ENCODE data around the gene TMC1.

TMC1 gene

DNA sequence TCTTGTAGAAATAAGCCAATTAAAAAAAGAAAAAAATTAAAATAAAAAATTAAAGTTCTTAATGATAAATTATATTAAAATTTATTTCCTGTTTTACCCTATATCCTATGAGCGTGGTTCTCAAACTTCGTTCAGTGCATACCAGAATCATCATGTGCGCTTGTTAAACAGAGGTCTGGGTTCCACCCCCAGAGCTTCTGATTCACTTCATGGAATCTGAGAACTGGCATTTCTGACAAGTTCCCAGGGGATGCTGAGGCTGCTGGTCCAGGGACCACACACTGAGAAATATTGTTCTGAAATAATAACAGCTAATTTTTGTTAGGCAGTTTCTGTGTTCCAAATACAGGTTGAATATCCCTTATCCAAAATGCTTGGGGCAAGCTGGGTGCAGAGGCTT is 79.3 kb downstream of the TMC1 start:
- no peak for DNase-seq (ENCODE audit: low read depth in 1 of 2, low spot score in 1 of 2)

DNA sequence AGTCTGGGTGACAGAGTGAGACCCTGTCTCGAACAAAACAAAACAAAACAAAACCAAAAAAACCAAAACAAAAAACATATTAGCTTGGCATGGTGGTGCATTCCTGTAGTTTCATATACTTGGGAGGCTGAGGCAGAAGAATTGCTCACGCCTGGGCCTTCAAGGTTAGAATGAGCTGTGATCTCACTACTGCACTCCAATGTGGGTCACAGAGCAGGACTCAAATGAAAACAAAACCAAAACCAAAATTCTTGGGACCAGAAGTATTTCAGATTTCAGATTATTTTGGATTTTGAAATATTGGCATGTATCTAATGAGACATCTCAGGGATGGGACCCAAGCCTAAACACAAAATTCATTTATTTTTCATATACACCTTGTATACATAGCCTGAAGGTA is 80.2 kb downstream of the TMC1 start:
- no peak for DNase-seq (ENCODE audit: low read depth in 1 of 2, low spot score in 1 of 2)

DNA sequence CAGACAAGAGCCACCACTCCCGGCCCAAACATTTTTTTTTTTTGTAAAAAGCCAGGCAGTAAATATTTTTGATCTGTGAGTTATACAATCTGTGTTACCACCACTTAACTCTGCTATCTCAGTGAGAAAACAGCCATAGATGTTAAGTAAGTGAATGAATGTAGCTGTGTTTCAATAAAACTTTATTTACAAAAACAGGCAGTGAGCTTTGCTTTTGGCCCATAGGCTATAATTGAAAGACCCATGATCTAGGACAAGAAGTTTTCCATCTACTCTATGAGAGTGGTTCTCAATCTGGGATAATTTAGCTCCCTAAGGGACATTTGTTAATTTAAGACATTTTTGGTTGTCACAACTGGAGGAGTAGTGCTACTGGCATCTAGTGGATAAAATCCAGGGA is 91.0 kb downstream of the TMC1 start:
- no peak for DNase-seq (ENCODE audit: low read depth in 1 of 2, low spot score in 1 of 2)

DNA sequence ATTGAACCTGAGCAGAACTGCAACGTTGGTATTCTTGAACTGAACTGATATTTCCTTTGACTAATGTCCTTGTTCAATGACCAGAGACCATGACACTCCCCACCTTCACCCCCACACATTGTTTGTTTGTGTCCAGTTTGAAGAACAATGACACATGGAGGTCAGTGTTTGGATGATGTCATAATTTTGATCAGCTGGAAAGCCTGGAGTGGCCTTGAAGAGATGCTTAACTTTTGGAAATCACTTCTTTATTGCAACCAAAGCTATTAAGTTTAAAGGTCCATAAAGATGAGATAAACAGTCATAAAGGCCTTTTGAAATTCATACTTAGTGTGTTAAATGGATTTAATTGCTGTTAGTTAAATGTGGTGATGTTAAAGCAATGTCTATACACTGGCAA is 92.7 kb downstream of the TMC1 start:
- DNase-seq (ENCODE audit: low read depth in 1 of 2, low spot score in 1 of 2) = no peak

DNA sequence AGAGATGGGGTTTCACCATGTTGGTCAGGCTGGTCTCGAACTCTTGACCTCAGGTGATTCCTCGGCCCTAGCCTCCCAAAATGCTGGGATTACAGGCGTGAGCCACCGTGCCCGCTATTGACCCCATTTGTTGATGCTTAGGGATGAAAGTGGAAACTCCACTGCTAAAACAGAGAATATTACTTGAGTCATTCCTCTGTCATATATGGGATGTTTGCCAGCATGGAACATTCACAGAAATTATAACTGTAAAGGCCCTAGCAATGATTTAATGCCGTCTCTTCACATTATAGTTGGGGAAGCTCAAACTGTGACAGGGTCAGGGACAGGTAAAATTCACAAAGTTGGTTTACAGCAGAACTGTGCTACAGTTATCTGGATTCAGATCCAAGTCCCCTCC is 94.5 kb downstream of the TMC1 start:
- DNase-seq (ENCODE audit: low read depth in 1 of 2, low spot score in 1 of 2) = no peak

DNA sequence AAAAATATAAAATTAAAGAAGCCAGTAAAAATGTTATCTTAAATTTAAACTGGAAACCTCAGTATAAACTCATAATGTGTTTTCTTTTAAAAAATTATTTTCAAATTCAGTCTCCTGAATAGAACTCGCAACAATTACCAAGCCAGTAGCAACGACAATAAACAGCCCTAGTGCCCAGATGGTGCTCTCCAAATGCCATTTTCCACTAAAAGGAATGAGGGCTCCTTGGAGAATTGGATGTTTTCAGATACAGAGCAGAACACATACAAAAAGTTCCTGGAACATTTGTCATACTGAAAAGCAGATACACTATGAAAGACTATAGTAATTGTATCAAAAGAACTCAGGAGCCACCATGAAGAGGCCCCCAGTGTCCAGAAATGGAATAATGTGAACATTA is 97.4 kb downstream of the TMC1 start:
- DNase-seq (ENCODE audit: low read depth in 1 of 2, low spot score in 1 of 2) = no peak

DNA sequence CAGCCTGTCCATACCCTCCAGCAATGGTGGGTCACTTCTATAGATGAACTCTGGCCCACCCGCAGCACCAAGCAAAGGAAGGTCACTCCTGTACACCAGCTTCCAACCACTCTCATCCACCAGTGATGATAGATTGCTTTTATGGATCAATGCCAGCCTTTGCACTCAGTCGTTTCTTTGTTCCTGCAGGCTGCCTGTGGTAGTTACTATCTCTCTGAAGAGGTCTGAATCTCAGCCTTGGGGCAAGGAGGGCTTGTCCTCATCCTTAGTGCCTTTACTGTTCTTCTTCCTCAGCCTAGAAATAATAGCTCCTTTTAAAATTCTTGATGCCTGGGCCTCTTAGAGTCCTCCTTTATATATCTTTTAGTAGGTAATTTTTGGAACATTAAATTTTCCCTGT is 100.8 kb downstream of the TMC1 start:
- no peak for DNase-seq (ENCODE audit: low read depth in 1 of 2, low spot score in 1 of 2)

DNA sequence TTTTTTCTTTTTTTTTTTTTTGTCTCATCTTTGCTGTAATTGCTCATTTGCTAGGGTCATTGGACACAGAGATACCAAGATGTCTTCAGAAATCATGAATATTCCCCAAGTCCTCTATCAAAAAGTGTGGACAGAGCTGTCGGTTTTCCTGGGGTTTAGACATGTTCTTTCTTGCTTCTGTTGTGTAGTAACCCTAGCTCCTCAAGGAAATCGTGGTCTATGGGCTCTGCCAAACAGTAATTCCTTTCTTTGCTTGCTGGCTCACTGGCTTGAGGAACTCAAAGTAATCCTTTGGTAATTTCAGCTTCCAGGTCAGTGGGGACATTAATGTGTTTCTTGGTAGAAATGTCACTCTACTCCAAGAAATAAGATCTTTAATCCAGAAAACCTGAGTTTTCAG is 101.7 kb downstream of the TMC1 start:
- DNase-seq (ENCODE audit: low read depth in 1 of 2, low spot score in 1 of 2) = no peak

DNA sequence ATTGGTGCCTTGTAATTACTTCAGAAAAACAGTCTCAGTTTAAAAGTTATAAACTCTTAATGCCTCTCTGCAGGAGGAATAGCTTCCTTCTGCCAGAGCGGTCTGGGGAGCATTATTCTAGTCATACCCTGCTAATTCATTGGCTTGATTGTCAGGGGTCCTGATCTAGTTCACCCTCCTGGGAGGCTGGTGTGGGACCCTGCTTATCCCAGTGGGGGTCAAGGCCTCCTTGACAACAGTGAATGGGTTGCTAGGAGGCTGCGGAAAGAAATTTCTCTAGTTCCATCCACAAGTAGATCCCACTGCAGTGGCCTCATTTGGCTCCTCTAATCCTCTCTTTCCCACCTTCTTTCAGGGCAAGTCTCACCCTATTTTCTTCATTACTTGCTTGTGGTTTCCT is 105.7 kb downstream of the TMC1 start:
- DNase-seq (ENCODE audit: low read depth in 1 of 2, low spot score in 1 of 2) = no peak

DNA sequence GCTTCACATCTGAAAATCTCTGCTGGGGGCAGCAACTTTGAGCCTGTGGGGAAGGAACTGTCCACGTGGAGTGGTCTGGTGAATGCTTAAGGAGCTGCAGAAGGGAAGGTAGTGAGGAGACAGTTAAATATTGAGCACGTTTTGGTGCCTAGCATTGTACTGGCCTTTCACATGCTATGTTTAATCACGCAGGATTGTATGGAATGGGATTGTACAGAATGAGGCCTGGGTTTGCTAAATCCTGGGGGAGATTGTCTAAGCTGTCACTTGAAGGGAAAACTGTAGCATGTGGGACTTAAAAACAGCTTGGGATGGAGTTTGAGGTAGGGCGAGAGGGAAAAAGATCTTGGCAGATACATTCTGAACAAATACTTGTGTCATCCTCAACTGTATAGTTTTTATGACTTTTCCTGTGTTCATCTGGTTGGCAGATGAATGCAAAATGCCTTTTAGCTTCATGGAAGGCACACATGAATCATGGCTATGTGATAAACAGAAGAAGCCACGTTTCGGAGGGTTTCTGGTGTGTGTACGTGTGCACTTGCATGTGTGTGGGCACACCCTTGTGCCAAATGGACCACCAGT is 106.6 kb downstream of the TMC1 start:
- DNase-seq (ENCODE audit: low read depth in 1 of 2, low spot score in 1 of 2) = no peak

DNA sequence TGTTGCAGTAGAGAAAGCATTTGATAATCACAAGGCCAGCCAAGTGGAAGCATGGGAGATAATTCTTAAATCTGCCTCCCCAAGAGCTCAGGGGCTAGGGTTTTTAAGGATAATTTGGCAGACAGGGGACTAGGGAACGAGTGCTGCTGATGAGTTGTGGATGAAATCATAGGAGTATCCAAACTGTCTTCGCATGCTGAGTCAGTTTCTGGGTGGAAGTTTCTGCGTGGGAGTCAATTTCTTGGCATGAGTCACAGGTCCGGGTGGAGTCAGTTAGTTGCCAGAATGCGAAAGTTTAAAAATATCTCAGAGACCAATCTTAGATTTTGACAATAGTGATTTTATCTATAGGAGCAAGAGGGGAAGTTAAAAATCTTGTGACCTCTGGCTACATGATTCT is 112.6 kb downstream of the TMC1 start:
- no peak for DNase-seq (ENCODE audit: low read depth in 1 of 2, low spot score in 1 of 2)

DNA sequence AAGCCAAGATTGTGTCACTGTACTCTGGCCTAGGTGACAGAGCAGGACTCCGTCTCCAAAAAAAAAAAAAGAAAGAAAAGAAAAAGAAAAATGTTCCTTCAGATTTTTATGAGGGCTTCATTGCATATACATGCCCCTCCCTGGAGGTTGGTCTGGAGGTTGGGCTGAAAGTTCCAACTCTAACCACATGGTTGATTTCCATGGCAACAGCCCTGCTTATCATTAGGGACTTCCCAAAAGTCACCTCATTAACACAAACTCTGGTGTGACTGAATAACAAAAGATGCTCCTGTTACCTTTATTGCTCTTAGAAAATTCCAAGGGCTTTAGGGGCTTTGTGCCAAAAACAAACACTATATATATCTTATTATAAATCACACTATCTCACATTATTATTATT is 113.8 kb downstream of the TMC1 start:
- no peak for DNase-seq (ENCODE audit: low read depth in 1 of 2, low spot score in 1 of 2)

DNA sequence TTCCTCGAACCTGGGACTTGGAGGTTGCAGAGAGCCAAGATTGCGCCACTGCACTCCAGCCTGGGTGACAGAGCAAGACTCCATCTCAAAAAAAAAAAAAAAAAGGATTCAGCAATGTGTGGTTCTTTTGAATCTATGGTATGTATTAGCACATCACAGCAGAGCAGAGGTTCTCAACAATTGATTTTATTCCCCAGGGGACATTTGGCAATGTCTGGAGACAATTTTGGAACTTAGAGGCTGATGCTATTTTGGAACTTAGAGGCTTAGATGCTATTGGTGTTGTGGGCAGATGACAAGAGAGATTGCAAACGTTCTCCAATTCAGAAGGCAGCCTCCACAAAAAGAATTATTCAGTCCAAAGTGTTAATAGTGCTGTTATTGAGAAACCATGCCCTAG is 115.2 kb downstream of the TMC1 start:
- no peak for DNase-seq (ENCODE audit: low read depth in 1 of 2, low spot score in 1 of 2)

DNA sequence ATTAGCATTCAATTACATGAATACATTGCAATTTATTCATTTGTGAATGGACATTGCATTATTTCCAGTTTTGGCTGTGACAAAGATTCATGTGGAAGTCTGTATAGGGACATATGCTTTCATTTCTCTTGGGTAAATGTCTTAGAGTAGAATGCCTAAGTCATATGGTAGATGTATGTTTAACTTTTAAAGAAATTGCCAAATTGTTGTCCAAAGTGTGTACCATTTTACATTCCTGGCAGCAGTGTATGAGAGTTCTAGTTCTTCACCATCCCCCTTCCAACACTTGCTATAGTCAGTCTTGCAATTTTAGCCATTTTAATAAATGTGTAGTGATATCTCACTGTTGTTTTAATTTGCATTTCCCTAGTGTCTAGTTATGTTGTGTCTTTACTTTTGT is 122.2 kb downstream of the TMC1 start:
- DNase-seq (ENCODE audit: low read depth in 1 of 2, low spot score in 1 of 2) = no peak

DNA sequence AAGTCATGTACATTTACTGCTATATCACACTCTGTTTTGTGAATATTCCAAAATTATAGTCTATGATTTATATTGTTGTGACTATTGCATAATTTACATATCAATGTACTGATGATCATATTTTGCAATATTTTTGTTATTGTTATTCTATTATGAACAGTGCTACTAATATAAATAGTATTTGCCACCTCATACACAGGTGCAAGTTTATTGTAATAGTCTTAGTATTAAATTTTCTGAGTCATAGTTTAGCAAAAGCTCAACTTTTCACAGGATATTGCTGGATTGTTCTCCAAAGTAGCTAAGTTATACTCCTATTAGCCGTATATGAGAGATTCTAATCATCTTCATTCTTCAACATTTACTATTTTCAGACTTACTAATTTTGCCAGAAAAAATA is 124.7 kb downstream of the TMC1 start:
- no peak for DNase-seq (ENCODE audit: low read depth in 1 of 2, low spot score in 1 of 2)

DNA sequence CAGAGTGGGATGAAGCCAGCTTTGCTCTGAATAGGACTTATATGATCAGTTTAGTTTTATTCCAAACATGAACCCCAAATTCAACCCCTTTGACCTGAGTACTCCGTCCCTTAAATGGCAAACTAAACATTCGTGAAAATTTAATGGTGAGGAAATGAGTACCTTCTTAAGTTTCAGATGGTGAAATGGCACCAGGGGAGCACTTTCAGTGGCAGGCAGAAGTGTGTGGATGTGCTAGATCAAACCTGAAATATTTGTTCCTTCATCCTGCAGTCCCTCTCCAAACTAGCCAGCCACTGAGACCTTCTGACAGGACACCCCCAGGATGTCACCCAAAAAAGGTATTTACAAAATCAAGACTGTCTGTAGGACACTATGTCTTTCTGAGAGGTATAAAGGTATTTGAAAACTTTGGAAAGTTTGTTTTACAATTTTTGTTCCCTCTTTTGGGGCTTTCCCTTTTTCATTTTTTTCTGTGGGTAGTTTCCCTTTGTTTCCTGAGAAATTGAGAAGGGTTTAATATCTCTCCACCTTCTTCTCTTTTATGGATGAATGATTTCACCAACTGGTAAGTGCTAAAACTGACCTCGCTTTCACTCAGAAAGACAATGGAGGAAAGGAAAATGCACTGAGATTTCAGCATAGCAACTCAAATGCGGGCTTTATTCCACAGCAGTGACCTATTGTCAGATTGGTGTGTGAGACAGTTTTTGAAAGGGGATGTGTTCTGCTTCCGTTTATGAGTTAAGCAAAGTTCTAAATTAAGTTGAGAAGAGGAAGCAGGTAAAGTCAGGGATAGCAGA is 127.1 kb downstream of the TMC1 start:
- DNase-seq (ENCODE audit: low read depth in 1 of 2, low spot score in 1 of 2) = no peak

DNA sequence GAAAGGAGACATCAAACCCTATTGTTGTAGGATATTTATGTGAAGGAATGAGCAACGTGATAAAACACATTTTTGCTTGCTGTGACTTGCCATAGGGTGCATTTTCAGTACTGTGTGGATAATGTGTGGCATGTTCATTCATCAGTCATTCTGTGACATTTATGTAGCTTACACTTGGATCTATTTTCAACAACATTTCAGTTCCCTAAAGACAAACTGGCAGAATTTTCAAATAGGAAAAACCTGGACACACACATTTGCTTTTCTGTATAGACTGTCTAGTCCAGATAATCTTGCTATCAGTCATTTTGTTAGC is 127.7 kb downstream of the TMC1 start:
- no peak for DNase-seq (ENCODE audit: low read depth in 1 of 2, low spot score in 1 of 2)

DNA sequence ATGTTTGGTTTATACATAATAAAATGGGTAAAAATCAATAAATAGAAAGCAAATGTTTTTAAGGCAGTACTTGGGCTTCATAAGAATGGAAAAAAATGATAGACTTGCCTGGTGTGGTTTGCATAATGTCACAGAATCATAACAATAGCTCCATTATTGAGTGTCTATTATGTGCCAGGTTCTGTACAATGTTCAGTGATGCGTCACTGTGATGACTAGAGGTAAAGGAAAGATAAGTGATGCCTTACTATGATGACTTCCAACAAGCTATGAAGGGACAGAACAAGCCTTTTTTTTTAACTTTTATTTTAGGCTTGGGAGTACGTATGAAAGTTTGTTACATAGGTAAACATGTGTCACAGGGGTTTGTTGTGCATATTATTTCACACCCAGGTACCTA is 128.8 kb downstream of the TMC1 start:
- DNase-seq (ENCODE audit: low read depth in 1 of 2, low spot score in 1 of 2) = no peak

DNA sequence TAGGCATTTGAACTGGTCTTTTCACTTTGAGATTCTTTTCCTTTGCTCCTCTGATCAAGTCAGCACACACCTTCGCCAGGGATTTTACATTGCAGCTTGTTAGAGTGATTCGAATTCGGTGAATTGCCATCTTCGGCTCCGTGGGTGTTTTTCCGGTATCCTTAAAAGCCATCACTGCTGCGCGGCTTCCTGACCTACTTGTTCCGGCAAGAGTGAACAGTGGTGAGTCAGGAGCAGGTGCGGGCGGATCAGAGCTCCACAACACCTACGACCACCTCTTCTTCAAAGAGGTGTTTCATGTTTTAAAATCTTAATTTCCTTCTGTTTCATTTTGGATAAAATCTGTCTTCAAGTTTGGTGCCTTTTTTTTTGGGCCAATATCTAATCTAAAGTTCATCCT is 134.6 kb downstream of the TMC1 start:
- no peak for DNase-seq (ENCODE audit: low read depth in 1 of 2, low spot score in 1 of 2)

DNA sequence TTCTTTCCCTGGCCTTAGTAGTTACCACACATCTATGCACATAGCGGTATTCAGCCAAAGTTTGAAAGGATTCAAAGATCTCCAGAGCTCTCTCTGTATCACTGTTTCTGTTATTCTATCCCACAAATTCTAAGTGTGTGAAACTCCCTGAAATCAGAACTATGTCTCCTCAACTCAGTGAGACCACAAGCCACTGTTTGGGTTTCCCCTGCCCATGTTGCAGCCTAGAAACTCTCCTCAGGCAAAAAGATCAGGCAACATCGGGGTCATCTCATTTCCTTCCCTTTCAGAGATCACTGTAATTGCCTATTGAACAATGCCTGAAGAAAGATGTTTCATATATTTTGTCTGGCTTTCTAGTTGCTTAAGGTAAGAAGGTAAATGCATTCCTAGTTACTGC is 135.6 kb downstream of the TMC1 start:
- no peak for DNase-seq (ENCODE audit: low read depth in 1 of 2, low spot score in 1 of 2)

DNA sequence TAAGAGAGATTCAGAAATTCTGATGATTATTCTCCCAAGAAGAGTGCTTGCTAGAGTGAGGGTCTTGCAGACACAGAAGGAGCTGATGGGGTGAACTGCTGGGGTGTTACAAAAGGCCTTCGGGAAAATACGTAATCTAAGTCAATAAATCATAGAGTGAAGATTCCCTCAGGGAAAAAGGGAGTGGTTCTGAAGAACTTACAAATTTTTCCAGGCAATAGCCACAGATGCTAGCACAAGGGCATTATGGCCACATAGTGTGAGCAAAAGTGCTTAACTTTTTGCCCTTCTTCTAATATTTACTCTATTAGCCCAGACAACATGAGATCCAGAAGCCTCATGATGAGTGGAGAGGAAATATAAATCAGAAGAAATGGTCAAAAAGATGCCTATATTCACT is 137.3 kb downstream of the TMC1 start:
- no peak for DNase-seq (ENCODE audit: low read depth in 1 of 2, low spot score in 1 of 2)

DNA sequence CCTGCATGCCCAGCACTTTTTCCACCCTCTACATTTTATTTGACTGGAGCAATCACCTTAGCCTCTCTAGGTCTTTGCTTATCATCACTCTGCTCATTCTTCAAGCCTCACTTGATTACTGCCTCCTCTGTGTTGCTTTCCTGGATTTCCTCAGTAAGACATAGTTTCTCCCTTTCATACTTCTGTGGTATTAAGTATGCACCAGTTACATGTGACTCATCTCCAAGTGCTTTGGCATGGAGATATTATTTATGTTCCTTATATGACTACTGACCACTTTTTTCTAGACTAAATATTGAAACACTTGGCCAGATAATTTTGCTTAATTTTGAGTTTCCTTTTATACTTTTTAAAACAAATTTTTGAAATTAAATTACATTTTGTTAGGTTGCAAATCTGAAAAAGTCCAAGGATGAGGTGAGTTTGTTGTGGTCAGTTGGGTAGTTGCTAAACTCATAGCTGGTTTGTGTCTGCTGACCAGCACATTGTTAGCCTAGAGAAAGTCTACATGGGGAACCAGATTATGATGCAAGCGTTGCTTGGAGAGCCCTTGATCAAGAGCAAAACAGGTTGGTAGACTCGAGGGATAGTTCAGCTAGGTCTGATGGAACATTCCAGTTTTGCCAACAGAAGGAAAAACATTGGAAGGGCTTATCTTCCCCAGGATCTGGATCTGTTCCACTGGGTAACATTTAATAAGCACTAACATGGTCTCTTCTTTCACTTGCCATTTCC is 140.2 kb downstream of the TMC1 start:
- DNase-seq (ENCODE audit: low read depth in 1 of 2, low spot score in 1 of 2) = no peak

DNA sequence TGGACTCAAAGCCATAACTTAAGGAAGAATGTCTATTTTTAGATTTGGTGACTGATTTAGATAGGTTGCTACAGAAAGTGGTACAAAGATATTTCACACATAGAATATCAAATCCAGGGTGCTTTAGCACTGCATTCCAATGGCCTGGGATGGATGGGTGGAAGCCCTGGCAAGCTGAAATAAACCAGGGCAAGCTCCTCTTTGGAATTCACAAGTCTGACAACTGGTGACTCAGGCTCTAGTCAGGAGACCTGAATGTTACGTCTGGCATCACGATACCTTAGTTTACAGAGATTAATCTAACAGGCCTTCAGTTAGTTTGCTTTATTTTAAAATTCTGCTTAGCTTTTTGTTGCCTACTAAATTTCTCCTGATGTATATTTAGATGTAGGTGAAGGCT is 144.0 kb downstream of the TMC1 start:
- DNase-seq (ENCODE audit: low read depth in 1 of 2, low spot score in 1 of 2) = no peak

Data from activated T-helper 1 cell treated with anti-CD3 and anti-CD28 coated beads, Interleukin-2, amount 50 U/mL, for 16 hours (primary cell).